SK-N-SH (cell line): Measurements from ENCODE around the gene KCNK5. TPM values are rescaled to one million over a fixed set of nuclear protein-coding genes. Genes with fewer than 3 reads are reported as not detected.

Experiments used
- CTCF ChIA-PET: fragments of 300-600, 350-600 bp; formaldehyde crosslinking; extraction: SDS; loops from one replicate; lab custom pipeline; 2021; lab: Yijun Ruan, JAX
- POLR2A ChIA-PET: fragments of 350-600 bp; sonication (Branson Sonifier 250); formaldehyde crosslinking; extraction: SDS; loops from one replicate; lab custom pipeline; 2020; ENCODE audit warnings: antibody characterized with exemption, inconsistent platforms; lab: Yijun Ruan, JAX
- DNase-seq: peaks from one replicate; pipeline ENCODE4 v3.0.0; 2012
- H2AFZ ChIP-seq: fragments of 200-600 bp; sonication (generic); 2 replicates; pipeline ENCODE4 v1.8.1; 2016; ENCODE audit warnings: antibody characterized with exemption, mild to moderate bottlenecking, low read depth
- H3F3A ChIP-seq: fragments of 200-600 bp; sonication (generic); replicated peaks from 2 replicates; pipeline ENCODE3; 2016; ENCODE audit warnings: antibody characterized with exemption, mild to moderate bottlenecking; ENCODE audit not compliant: insufficient read depth
- H3K27ac ChIP-seq, 2 experiments: fragments of 200-500 bp in 1 of 2; fragments of 200-600 bp in 1 of 2; sonication (Bioruptor generic) in 1 of 2; sonication (generic), shearing (Covaris generic) in 1 of 2; 2 replicates each; pipeline versions ENCODE4 v1.5.1 to v1.6.1; 2014 to 2016; ENCODE audit warnings: low read depth in 2 of 2, inconsistent platforms in 1 of 2, low read length in 1 of 2, mild to moderate bottlenecking in 1 of 2, mixed read lengths in 1 of 2
- H3K27me3 ChIP-seq: fragments of 200-600 bp; sonication (generic), shearing (Covaris generic); 2 replicates; pipeline ENCODE4 v1.6.1; 2016; ENCODE audit warnings: mixed run types; ENCODE audit not compliant: insufficient read depth
- H3K36me3 ChIP-seq, 2 experiments: fragments of 200-500 bp in 1 of 2; fragments of 200-600 bp in 1 of 2; sonication (Bioruptor generic) in 1 of 2; sonication (generic) in 1 of 2; replicated peaks in 1 of 2; 2 replicates each; pipeline versions ENCODE3 to v1.5.1; 2014 to 2016; ENCODE audit warnings: low read length in 1 of 2, mild to moderate bottlenecking in 1 of 2; ENCODE audit not compliant: insufficient read depth in 2 of 2, control insufficient read depth in 1 of 2
- H3K4me1 ChIP-seq, 2 experiments: fragments of 200-500 bp in 1 of 2; fragments of 200-600 bp in 1 of 2; sonication (Bioruptor generic) in 1 of 2; sonication (generic), shearing (Covaris generic) in 1 of 2; 2 replicates each; pipeline versions ENCODE4 v1.5.1 to v1.6.1; 2014 to 2016; ENCODE audit warnings: low read depth in 1 of 2, low read length in 1 of 2, mixed run types in 1 of 2; ENCODE audit not compliant: insufficient read depth in 2 of 2, control insufficient read depth in 1 of 2
- H3K4me2 ChIP-seq: fragments of 200-600 bp; sonication (generic), shearing (Covaris generic); 2 replicates; pipeline ENCODE4 v1.6.1; 2017; ENCODE audit warnings: mixed run types
- H3K4me3 ChIP-seq, 2 experiments: fragments of 200-500 bp in 1 of 2; fragments of 200-600 bp in 1 of 2; sonication (Bioruptor generic) in 1 of 2; sonication (generic), shearing (Covaris generic) in 1 of 2; 2 replicates each; pipeline versions ENCODE4 v1.5.1 to v1.8.1; 2014 to 2016; ENCODE audit warnings: low read depth in 2 of 2, inconsistent platforms in 1 of 2, low read length in 1 of 2, mild to moderate bottlenecking in 1 of 2, mixed read lengths in 1 of 2, moderate library complexity in 1 of 2
- H3K79me2 ChIP-seq: fragments of 200-600 bp; sonication (generic); 2 replicates; pipeline ENCODE4 v1.8.1; 2017; ENCODE audit warnings: mild to moderate bottlenecking; ENCODE audit not compliant: insufficient read depth
- H3K9ac ChIP-seq: fragments of 200-600 bp; sonication (generic); 2 replicates; pipeline ENCODE4 v1.6.1; 2017; ENCODE audit warnings: mixed run types
- H3K9me2 ChIP-seq: fragments of 200-600 bp; sonication (generic); 2 replicates; pipeline ENCODE4 v1.6.1; 2017; ENCODE audit warnings: mixed run types
- H3K9me3 ChIP-seq: fragments of 200-600 bp; sonication (generic); 2 replicates; pipeline ENCODE4 v1.6.1; 2017; ENCODE audit warnings: mixed run types, mild to moderate bottlenecking, moderate library complexity
- H4K20me1 ChIP-seq: fragments of 200-600 bp; sonication (generic); 2 replicates; pipeline ENCODE4 v1.6.1; 2017; ENCODE audit warnings: mild to moderate bottlenecking, mixed run types; ENCODE audit not compliant: insufficient read depth
- FOXM1 ChIP-seq: IDR thresholded peaks from 2 replicates; pipeline ENCODE4 v1.4.0; 2012; ENCODE audit warnings: low read depth, mild to moderate bottlenecking
- JUND ChIP-seq: IDR thresholded peaks from 2 replicates; pipeline ENCODE4 v1.4.0; 2012
- NRF1 ChIP-seq: IDR thresholded peaks from 2 replicates; pipeline ENCODE4 v1.6.1; 2012; ENCODE audit warnings: low read depth, mild to moderate bottlenecking, low read length
- SMC3 ChIP-seq: IDR thresholded peaks from 2 replicates; pipeline ENCODE4 v1.6.1; 2012; ENCODE audit warnings: low read depth, low read length, improper control_type of control experiment
- TAF1 ChIP-seq: IDR thresholded peaks from 2 replicates; pipeline ENCODE4 v1.6.1; 2012; ENCODE audit warnings: low read depth, mild to moderate bottlenecking, low read length, moderate library complexity, borderline replicate concordance
- TCF12 ChIP-seq: IDR thresholded peaks from 2 replicates; pipeline ENCODE4 v1.4.0; 2012
- TEAD4 ChIP-seq: IDR thresholded peaks from 2 replicates; pipeline ENCODE4 v1.4.0; 2012; ENCODE audit warnings: mild to moderate bottlenecking, borderline replicate concordance; ENCODE audit not compliant: insufficient read depth
- YY1 ChIP-seq: IDR thresholded peaks from 2 replicates; pipeline ENCODE4 v1.4.0; 2012; ENCODE audit warnings: low read depth, mild to moderate bottlenecking
- WGBS: methylation state at CpG from one replicate; pipeline ENCODE4 v1.1.6; 2017; ENCODE audit warnings: low lambda C conversion rate; 5-methylcytosine and 5-hydroxymethylcytosine counted together
- polyA plus RNA-seq, 3 experiments: library from polyadenylated mRNA; depleted of rRNA; stranded (reverse); fragments of >200 nt; gene quantifications; 2 replicates each; pipeline ENCODE4 v1.2.3, GENCODE V29; 2012
- TF ChIP-seq, protein P1 (sequence below): IDR thresholded peaks from 2 replicates; pipeline ENCODE4 v1.4.0; 2012; ENCODE audit warnings: low read depth, borderline replicate concordance
- TF ChIP-seq, protein P2 (sequence below): IDR thresholded peaks from 2 replicates; pipeline ENCODE4 v1.4.0; 2012; ENCODE audit warnings: low read depth, borderline replicate concordance
- TF ChIP-seq, protein P3 (sequence below): IDR thresholded peaks from 2 replicates; pipeline ENCODE4 v1.6.1; 2012; ENCODE audit warnings: mild to moderate bottlenecking, low read depth, low read length, moderate library complexity

The KCNK5 gene
- polyA plus RNA-seq, 1 of the 3 experiments (the other 2 are of a cell fraction): not detected

DNA sequence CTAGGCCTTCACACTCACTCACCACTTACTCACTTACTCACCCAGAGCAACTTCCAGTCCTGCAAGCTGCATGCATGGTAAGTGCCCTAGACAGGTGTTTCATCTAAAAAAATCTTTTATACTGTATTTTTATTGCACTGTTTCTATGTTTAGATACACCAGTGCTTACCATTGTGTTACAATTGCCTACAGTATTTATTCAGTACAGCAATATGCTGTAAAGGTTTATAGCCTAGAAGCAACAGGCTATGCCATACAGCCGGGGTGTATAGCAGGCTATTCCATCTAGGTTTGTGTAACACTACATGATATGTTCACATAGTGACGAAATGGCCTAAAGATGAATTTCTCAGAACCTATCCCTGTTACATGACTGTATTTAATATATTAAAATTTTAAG lies 37.1 kb upstream of the KCNK5 start:
- no peak for DNase-seq
- Histone ChIP-seq H3K9ac (no peak overlapping the region), H3K27me3 (no peaks in the 10 kb centered on the region), H3K9me2 (no peaks in the 10 kb centered on the region), H4K20me1 (no peaks in the 10 kb centered on the region), H3K4me3 (no peak overlapping the region), H3K9me3 (no peaks in the 10 kb centered on the region), H3K4me1 (no peaks in the 10 kb centered on the region), H3K36me3 (no peaks in the 10 kb centered on the region), H3K4me2 (no peak overlapping the region), H3F3A (no peaks in the 10 kb centered on the region), H3K27ac (no peak overlapping the region), H3K79me2 (no peaks in the 10 kb centered on the region), H2AFZ (no peak overlapping the region)
- POLR2A ChIA-PET: no interaction called here
- CTCF ChIA-PET: interaction anchor here (0.7 to 1.6 kb wide), 2 partner anchors 10 to 44 kb away, joined by 3 to 6 read pairs; no protein-coding TSS in a partner anchor
- 25% methylated on average over 2 of the region's 2 CpGs for WGBS
- TF ChIP-seq FOXM1 (no peak), TEAD4 (no peak), TCF12 (no peak)

DNA sequence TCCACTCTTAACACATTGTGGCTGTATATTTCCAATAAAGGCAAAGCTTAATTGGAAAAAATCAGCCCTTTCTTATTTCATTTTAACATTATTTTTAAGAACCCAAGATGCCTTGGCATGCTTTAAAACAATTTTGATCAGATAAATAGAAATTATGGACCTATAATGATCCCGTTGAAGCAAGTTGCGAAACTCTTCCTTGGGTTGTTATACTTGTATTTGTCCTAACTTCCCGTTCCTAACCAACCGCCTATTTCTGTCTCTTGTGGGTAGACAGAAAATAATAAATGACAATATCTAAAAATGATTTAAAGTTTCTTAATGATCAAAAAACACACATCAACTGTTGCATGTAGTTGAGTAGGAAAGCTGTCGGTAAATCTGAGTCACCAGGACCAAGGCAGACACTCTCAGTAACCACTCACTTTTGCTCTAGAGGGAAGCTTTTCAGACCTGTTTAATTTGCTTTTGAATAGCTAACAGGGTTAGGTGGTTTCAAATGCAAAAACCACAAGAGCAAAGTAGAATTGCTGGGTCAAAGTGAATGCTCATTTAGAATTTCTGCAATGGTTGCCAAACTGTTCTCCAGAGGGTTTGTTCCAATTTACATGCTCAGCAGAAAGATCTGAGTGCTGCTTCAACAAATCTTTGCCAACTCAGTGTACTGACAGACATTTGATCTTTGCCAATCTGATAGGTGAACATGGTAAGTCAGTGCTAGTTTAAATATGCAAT lies 34.2 kb upstream of the KCNK5 start:
- no peak for DNase-seq
- no peak overlapping the region for H3K9ac ChIP-seq
- no peaks in the 10 kb centered on the region for H3K36me3 ChIP-seq
- H3K27me3 ChIP-seq: no peaks in the 10 kb centered on the region
- H3K9me3 ChIP-seq: no peaks in the 10 kb centered on the region
- no peaks in the 10 kb centered on the region for H3F3A ChIP-seq
- H4K20me1 ChIP-seq: no peaks in the 10 kb centered on the region
- no peak overlapping the region for H3K4me3 ChIP-seq
- ChIA-PET POLR2A (no interaction called here), CTCF (interaction anchor here (1.2 kb wide), 1 partner anchor 11 kb away, joined by 3 read pairs; no protein-coding TSS in a partner anchor)
- WGBS: 57% methylated on average over 5 of the region's 5 CpGs
- no peak overlapping the region for H3K27ac ChIP-seq
- no peaks in the 10 kb centered on the region for H3K9me2 ChIP-seq
- no peaks in the 10 kb centered on the region for H3K79me2 ChIP-seq
- H3K4me2 ChIP-seq: no peak overlapping the region
- no peak overlapping the region for H2AFZ ChIP-seq
- no peaks in the 10 kb centered on the region for H3K4me1 ChIP-seq
- no peak for TF ChIP-seq SMC3
- no peak for TF ChIP-seq TAF1

DNA sequence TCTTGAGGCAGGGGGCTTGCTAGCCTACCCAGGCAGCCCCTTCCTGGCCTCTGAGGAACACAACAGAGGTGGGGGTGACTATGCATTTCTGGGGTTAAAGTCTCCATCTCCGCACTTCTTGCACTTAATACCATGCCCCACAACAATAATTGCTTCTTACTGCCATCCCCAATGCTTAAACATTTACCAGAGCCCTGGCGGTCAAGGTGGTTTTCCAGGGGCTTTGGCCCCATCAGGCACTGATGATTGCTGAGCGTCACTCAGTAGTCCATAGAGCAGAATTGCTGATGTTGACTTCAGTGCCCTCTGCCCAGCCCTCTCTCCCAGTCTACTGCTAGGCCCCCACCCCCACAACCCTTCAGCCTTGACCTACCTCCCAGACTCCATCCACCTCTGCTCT lies 32.5 kb upstream of the KCNK5 start:
- TF ChIP-seq JUND (no peak), NRF1 (no peak), YY1 (no peak)
- TF ChIP-seq, protein P1, sequence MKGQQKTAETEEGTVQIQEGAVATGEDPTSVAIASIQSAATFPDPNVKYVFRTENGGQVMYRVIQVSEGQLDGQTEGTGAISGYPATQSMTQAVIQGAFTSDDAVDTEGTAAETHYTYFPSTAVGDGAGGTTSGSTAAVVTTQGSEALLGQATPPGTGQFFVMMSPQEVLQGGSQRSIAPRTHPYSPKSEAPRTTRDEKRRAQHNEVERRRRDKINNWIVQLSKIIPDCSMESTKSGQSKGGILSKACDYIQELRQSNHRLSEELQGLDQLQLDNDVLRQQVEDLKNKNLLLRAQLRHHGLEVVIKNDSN: no peak
- TF ChIP-seq, protein P2, sequence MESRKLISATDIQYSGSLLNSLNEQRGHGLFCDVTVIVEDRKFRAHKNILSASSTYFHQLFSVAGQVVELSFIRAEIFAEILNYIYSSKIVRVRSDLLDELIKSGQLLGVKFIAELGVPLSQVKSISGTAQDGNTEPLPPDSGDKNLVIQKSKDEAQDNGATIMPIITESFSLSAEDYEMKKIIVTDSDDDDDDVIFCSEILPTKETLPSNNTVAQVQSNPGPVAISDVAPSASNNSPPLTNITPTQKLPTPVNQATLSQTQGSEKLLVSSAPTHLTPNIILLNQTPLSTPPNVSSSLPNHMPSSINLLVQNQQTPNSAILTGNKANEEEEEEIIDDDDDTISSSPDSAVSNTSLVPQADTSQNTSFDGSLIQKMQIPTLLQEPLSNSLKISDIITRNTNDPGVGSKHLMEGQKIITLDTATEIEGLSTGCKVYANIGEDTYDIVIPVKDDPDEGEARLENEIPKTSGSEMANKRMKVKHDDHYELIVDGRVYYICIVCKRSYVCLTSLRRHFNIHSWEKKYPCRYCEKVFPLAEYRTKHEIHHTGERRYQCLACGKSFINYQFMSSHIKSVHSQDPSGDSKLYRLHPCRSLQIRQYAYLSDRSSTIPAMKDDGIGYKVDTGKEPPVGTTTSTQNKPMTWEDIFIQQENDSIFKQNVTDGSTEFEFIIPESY: no peak
- TF ChIP-seq, protein P3, sequence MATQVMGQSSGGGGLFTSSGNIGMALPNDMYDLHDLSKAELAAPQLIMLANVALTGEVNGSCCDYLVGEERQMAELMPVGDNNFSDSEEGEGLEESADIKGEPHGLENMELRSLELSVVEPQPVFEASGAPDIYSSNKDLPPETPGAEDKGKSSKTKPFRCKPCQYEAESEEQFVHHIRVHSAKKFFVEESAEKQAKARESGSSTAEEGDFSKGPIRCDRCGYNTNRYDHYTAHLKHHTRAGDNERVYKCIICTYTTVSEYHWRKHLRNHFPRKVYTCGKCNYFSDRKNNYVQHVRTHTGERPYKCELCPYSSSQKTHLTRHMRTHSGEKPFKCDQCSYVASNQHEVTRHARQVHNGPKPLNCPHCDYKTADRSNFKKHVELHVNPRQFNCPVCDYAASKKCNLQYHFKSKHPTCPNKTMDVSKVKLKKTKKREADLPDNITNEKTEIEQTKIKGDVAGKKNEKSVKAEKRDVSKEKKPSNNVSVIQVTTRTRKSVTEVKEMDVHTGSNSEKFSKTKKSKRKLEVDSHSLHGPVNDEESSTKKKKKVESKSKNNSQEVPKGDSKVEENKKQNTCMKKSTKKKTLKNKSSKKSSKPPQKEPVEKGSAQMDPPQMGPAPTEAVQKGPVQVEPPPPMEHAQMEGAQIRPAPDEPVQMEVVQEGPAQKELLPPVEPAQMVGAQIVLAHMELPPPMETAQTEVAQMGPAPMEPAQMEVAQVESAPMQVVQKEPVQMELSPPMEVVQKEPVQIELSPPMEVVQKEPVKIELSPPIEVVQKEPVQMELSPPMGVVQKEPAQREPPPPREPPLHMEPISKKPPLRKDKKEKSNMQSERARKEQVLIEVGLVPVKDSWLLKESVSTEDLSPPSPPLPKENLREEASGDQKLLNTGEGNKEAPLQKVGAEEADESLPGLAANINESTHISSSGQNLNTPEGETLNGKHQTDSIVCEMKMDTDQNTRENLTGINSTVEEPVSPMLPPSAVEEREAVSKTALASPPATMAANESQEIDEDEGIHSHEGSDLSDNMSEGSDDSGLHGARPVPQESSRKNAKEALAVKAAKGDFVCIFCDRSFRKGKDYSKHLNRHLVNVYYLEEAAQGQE: no peak
- no peaks in the 10 kb centered on the region for H3K9me3 ChIP-seq
- H3K4me3 ChIP-seq: no peak overlapping the region
- no peaks in the 10 kb centered on the region for H3K4me1 ChIP-seq
- no peak overlapping the region for H3K27ac ChIP-seq
- ChIA-PET POLR2A (no interaction called here), CTCF (interaction anchor here (1.2 kb wide), 1 partner anchor 10 kb away, joined by 3 read pairs; no protein-coding TSS in a partner anchor)
- H3K27me3 ChIP-seq: no peaks in the 10 kb centered on the region
- 37% methylated on average over 3 of the region's 3 CpGs for WGBS
- H3F3A ChIP-seq: no peaks in the 10 kb centered on the region
- no peak overlapping the region for H2AFZ ChIP-seq
- no peaks in the 10 kb centered on the region for H3K79me2 ChIP-seq
- no peak overlapping the region for H3K4me2 ChIP-seq
- no peaks in the 10 kb centered on the region for H4K20me1 ChIP-seq
- no peaks in the 10 kb centered on the region for H3K36me3 ChIP-seq
- no peaks in the 10 kb centered on the region for H3K9me2 ChIP-seq
- DNase-seq: no peak
- H3K9ac ChIP-seq: no peak overlapping the region
